HUES48 (cell line): ENCODE results near the gene LINGO4.
"Not testable (repeated sequence)": the region's sequence is repeated elsewhere in the genome, so short reads cannot be mapped to it uniquely, and the experiment has no call there.

ENCODE experiments used
- H3K27ac ChIP-seq: one replicate; pipeline ENCODE4 v1.7.0; 2013; ENCODE audit warnings: low read depth, low read length, inconsistent platforms
- H3K27me3 ChIP-seq: 2 replicates; pipeline ENCODE4 v1.6.1; 2013; ENCODE audit warnings: mild to moderate bottlenecking, low read length; ENCODE audit not compliant: control insufficient read depth, insufficient read depth
- H3K36me3 ChIP-seq: 2 replicates; pipeline ENCODE4 v1.6.1; 2013; ENCODE audit warnings: low read length; ENCODE audit not compliant: control insufficient read depth, insufficient read depth
- H3K4me1 ChIP-seq: 2 replicates; pipeline ENCODE4 v1.6.1; 2013; ENCODE audit warnings: mild to moderate bottlenecking, low read length; ENCODE audit not compliant: control insufficient read depth, insufficient read depth
- H3K4me3 ChIP-seq: 2 replicates; pipeline ENCODE4 v1.5.1; 2013; ENCODE audit warnings: mild to moderate bottlenecking, low read depth, low read length
- H3K9ac ChIP-seq: 2 replicates; pipeline ENCODE4 v1.6.1; 2013; ENCODE audit warnings: mild to moderate bottlenecking, low read depth, low read length, moderate library complexity
- H3K9me3 ChIP-seq: 2 replicates; pipeline ENCODE4 v1.6.1; 2013; ENCODE audit warnings: low read length; ENCODE audit not compliant: control insufficient read depth, insufficient read depth

Gene LINGO4

GRCh38 chr1:151801310-151801820, 3.9 kb downstream of the LINGO4 start:
- no peak overlapping the region for H3K4me3 ChIP-seq
- H3K9ac ChIP-seq, result no peak overlapping the region
- H3K4me1 ChIP-seq, result no peaks in the 10 kb centered on the region
- no peak overlapping the region for H3K27ac ChIP-seq
- no peaks in the 10 kb centered on the region for H3K36me3 ChIP-seq
- no peaks in the 10 kb centered on the region for H3K9me3 ChIP-seq
- H3K27me3 ChIP-seq, result 0 out of 2 replicates have a peak, but pooled peaks cover 3% of the 10 kb centered on the region

- Histone ChIP-seq H3K36me3 (no peaks in the 10 kb centered on the region), H3K4me1 (no peaks in the 10 kb centered on the region), H3K27ac (no peak overlapping the region), H3K4me3 (no peak overlapping the region), H3K9me3 (no peaks in the 10 kb centered on the region), H3K27me3 (0 out of 2 replicates have a peak, but pooled peaks cover 3% of the 10 kb centered on the region), H3K9ac (no peak overlapping the region)
These were observed 4.4 kb downstream of the LINGO4 start for GRCh38 chr1:151800830-151801229.

- Histone ChIP-seq H3K4me1 (no peaks in the 10 kb centered on the region), H3K9me3 (no peaks in the 10 kb centered on the region), H3K36me3 (no peaks in the 10 kb centered on the region), H3K27ac (no peak overlapping the region), H3K4me3 (no peak overlapping the region), H3K27me3 (0 out of 2 replicates have a peak, but pooled peaks cover 3% of the 10 kb centered on the region), H3K9ac (no peak overlapping the region)
These were observed 5.8 kb downstream of the LINGO4 start for GRCh38 chr1:151799179-151800022.

GRCh38 chr1:151798571-151798970, 6.6 kb downstream of the LINGO4 start:
- Histone ChIP-seq H3K9me3 (no peaks in the 10 kb centered on the region), H3K4me3 (no peak overlapping the region), H3K9ac (no peak overlapping the region), H3K36me3 (no peaks in the 10 kb centered on the region), H3K27ac (no peak overlapping the region), H3K27me3 (0 out of 2 replicates have a peak, but pooled peaks cover 3% of the 10 kb centered on the region), H3K4me1 (no peaks in the 10 kb centered on the region)

GRCh38 chr1:151790940-151791651, 14.1 kb downstream of the LINGO4 start:
- Histone ChIP-seq H3K36me3 (no peaks in the 10 kb centered on the region), H3K4me3 (peak overlapping the region; percentile 98), H3K27ac (peak overlapping the region; percentile 55), H3K9me3 (no peaks in the 10 kb centered on the region), H3K27me3 (no peaks in the 10 kb centered on the region; the same call in 1 of the 2 replicates), H3K9ac (0 out of 2 replicates have a peak overlapping the region, but pooled peaks have one; percentile 11), H3K4me1 (no peaks in the 10 kb centered on the region; the same call in 1 of the 2 replicates)

GRCh38 chr1:151790071-151790939, 14.9 kb downstream of the LINGO4 start, which contains the start of gene TDRKH:
TSS of gene TDRKH (minus strand) at chr1:151790500. CDS start at chr1:151783022, 7,478 bp downstream.
- peak within 1 kb of the TSS; percentile 55 for H3K27ac ChIP-seq
- 0 out of 2 replicates have a peak within 1 kb of the TSS, but pooled peaks have one; percentile 33 for H3K9ac ChIP-seq
- no peaks in the 10 kb centered on the region for H3K9me3 ChIP-seq
- no peaks in the 10 kb centered on the region; the same call in 1 of the 2 replicates for H3K27me3 ChIP-seq
- peak within 1 kb of the TSS; percentile 98 for H3K4me3 ChIP-seq
- H3K4me1 ChIP-seq, result no peaks in the 10 kb centered on the region; the same call in 1 of the 2 replicates
- H3K36me3 ChIP-seq, result no peaks in the 10 kb centered on the region

GRCh38 chr1:151787689-151788088, 17.5 kb downstream of the LINGO4 start:
- no peaks in the 10 kb centered on the region for H3K9me3 ChIP-seq
- H3K36me3 ChIP-seq, result no peaks in the 10 kb centered on the region
- H3K4me3 ChIP-seq, result no peak overlapping the region
- H3K27ac ChIP-seq, result no peak overlapping the region
- no peaks in the 10 kb centered on the region; the same call in 1 of the 2 replicates for H3K4me1 ChIP-seq
- no peaks in the 10 kb centered on the region; the same call in 1 of the 2 replicates for H3K27me3 ChIP-seq
- H3K9ac ChIP-seq, result no peak overlapping the region

- H3K27ac ChIP-seq, result no peak overlapping the region
- no peak overlapping the region for H3K4me3 ChIP-seq
- H3K9me3 ChIP-seq, result no peaks in the 10 kb centered on the region
- H3K4me1 ChIP-seq, result no peaks in the 10 kb centered on the region
- H3K27me3 ChIP-seq, result no peaks in the 10 kb centered on the region
- H3K36me3 ChIP-seq, result peaks cover 12% of the 10 kb centered on the region
- H3K9ac ChIP-seq, result no peak overlapping the region
These were observed 21.4 kb downstream of the LINGO4 start for GRCh38 chr1:151783796-151784195.

- Histone ChIP-seq H3K9me3 (no peaks in the 10 kb centered on the region), H3K4me3 (no peak overlapping the region), H3K9ac (no peak overlapping the region), H3K27ac (no peak overlapping the region), H3K4me1 (no peaks in the 10 kb centered on the region), H3K36me3 (peaks cover 20% of the 10 kb centered on the region), H3K27me3 (no peaks in the 10 kb centered on the region)
These were observed 22.5 kb downstream of the LINGO4 start for GRCh38 chr1:151782741-151783140.

GRCh38 chr1:151782026-151782425, 23.2 kb downstream of the LINGO4 start:
- not testable (repeated sequence) for H3K9ac ChIP-seq, H3K4me1 ChIP-seq, H3K9me3 ChIP-seq, H3K27me3 ChIP-seq, H3K4me3 ChIP-seq, H3K27ac ChIP-seq
- peaks cover 20% of the 10 kb centered on the region for H3K36me3 ChIP-seq
